ENCODE data around the gene KIAA0513. TPM values are rescaled to one million over a fixed set of nuclear protein-coding genes. Genes with fewer than 3 reads are reported as not detected.

The KIAA0513 gene
- total and polyA plus RNA-seq, 2 donors (not counting 1 experiment from before 2014, with no cell fraction given), result 11.7 to 22.3 TPM

DNA sequence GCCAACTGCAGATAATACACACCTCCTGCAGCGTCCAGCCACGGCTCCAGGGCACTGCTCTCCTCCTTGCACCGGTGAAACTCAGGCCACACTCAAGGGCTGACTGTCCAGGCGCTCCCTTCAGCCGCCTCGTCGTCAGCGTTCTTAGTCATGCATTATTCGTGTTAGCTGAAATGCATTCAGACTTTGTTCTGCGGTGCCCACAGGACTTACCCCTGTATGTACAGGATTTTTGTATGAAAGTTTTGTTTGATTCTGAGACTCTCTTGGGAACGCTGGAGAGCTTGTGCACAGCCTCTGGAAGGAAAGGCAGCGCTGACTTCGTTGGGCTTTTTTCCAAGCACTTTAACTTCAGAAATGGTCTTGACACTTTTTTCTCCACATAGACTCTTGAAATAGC lies 62.6 kb downstream of the KIAA0513 start:
- H3K4me1 ChIP-seq (ENCODE audit: control insufficient read depth, extremely low read depth, insufficient read depth, low read length), result no peaks in the 10 kb centered on the region
- no peak overlapping the region for H3K27ac ChIP-seq (ENCODE audit: insufficient read depth, low read length)
- TF ChIP-seq, protein P1, sequence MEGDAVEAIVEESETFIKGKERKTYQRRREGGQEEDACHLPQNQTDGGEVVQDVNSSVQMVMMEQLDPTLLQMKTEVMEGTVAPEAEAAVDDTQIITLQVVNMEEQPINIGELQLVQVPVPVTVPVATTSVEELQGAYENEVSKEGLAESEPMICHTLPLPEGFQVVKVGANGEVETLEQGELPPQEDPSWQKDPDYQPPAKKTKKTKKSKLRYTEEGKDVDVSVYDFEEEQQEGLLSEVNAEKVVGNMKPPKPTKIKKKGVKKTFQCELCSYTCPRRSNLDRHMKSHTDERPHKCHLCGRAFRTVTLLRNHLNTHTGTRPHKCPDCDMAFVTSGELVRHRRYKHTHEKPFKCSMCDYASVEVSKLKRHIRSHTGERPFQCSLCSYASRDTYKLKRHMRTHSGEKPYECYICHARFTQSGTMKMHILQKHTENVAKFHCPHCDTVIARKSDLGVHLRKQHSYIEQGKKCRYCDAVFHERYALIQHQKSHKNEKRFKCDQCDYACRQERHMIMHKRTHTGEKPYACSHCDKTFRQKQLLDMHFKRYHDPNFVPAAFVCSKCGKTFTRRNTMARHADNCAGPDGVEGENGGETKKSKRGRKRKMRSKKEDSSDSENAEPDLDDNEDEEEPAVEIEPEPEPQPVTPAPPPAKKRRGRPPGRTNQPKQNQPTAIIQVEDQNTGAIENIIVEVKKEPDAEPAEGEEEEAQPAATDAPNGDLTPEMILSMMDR (conservative IDR thresholded peaks at IDR 0.05 in 1 of 2, IDR thresholded peaks at IDR 0.05 in 1 of 2; ENCODE audit: low read depth in 1 of 2, low read length in 2 of 2), result no peak
- TF ChIP-seq EZH2 (IDR thresholded peaks at IDR 0.05; ENCODE audit: low read length, missing control alignments), result no peak
- no peaks in the 10 kb centered on the region for H3K27me3 ChIP-seq (ENCODE audit: control insufficient read depth, insufficient read depth, low read length)
- H3K4me2 ChIP-seq (ENCODE audit: extremely low read depth, insufficient read depth, low read length), result no peak overlapping the region
- H3K9ac ChIP-seq (ENCODE audit: insufficient read depth, low read length), result no peak overlapping the region
- H3K4me3 ChIP-seq (replicated peaks in 1 of 4; ENCODE audit: control extremely low read depth in 1 of 4, insufficient read depth in 1 of 4, low read depth in 3 of 4, low read length in 4 of 4), result no peak overlapping the region
- H4K20me1 ChIP-seq (ENCODE audit: control insufficient read depth, extremely low read depth, insufficient read depth, low read length), result no peaks in the 10 kb centered on the region
- no peaks in the 10 kb centered on the region for H3K79me2 ChIP-seq (ENCODE audit: control insufficient read depth, insufficient read depth, low read length)
- H2AFZ ChIP-seq (ENCODE audit: low read length), result no peak overlapping the region
- H3K36me3 ChIP-seq (ENCODE audit: control insufficient read depth, insufficient read depth, low read length), result peaks cover 2% of the 10 kb centered on the region
- peak; percentile 36 to 60 for DNase-seq (ENCODE audit: low read depth in 2 of 2)
- no peaks in the 10 kb centered on the region for H3K9me3 ChIP-seq (ENCODE audit: control insufficient read depth, insufficient read depth, low read depth, low read length)

DNA sequence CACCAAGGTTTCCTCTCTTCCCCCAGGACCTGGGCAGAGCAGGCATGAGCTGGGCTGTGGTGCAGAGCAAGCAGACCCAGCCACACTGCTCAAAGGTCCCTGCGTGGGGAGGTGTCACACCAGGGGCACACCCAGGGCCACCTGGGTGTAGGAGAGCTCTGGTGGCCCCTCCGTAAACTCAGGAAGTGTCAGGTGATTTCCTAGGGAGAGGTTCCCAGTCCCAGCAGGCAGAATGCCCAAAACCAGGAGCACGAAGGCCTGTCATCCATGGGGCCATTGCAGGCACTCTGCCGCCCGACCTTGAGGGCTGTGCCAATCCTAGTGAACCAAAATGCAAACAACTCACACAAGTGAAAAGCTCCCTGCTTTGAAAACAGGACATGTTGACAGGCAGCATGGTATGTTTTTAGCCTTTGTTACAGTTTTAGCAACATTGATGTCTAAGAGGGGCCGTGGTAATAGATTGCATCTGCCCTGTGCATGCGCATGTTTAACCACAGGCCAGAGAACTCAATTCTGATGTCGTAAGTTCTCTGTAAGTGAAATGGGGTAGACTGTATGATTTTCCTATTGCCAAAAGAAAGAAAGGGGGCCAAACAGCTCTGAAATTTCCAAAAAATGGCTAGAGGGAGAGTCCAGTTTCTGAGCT lies 63.4 kb downstream of the KIAA0513 start:
- H3K36me3 ChIP-seq (ENCODE audit: control insufficient read depth, insufficient read depth, low read length), result peaks cover 2% of the 10 kb centered on the region
- no peak overlapping the region for H3K9ac ChIP-seq (ENCODE audit: insufficient read depth, low read length)
- no peak overlapping the region for H2AFZ ChIP-seq (ENCODE audit: low read length)
- no peaks in the 10 kb centered on the region for H3K79me2 ChIP-seq (ENCODE audit: control insufficient read depth, insufficient read depth, low read length)
- H3K4me3 ChIP-seq (replicated peaks in 1 of 4; ENCODE audit: control extremely low read depth in 1 of 4, insufficient read depth in 1 of 4, low read depth in 3 of 4, low read length in 4 of 4), result no peak overlapping the region
- H3K4me2 ChIP-seq (ENCODE audit: extremely low read depth, insufficient read depth, low read length), result no peak overlapping the region
- no peaks in the 10 kb centered on the region for H4K20me1 ChIP-seq (ENCODE audit: control insufficient read depth, extremely low read depth, insufficient read depth, low read length)
- H3K4me1 ChIP-seq (ENCODE audit: control insufficient read depth, extremely low read depth, insufficient read depth, low read length), result no peaks in the 10 kb centered on the region
- H3K27ac ChIP-seq (ENCODE audit: insufficient read depth, low read length), result no peak overlapping the region
- TF ChIP-seq, protein P1 (conservative IDR thresholded peaks at IDR 0.05 in 1 of 2, IDR thresholded peaks at IDR 0.05 in 1 of 2; ENCODE audit: low read depth in 1 of 2, low read length in 2 of 2), result no peak
- TF ChIP-seq EZH2 (IDR thresholded peaks at IDR 0.05; ENCODE audit: low read length, missing control alignments), result no peak
- peak in 1 of 2 donors; percentile 62 for DNase-seq (ENCODE audit: low read depth in 2 of 2)
- no peaks in the 10 kb centered on the region for H3K9me3 ChIP-seq (ENCODE audit: control insufficient read depth, insufficient read depth, low read depth, low read length)
- H3K27me3 ChIP-seq (ENCODE audit: control insufficient read depth, insufficient read depth, low read length), result no peaks in the 10 kb centered on the region

DNA sequence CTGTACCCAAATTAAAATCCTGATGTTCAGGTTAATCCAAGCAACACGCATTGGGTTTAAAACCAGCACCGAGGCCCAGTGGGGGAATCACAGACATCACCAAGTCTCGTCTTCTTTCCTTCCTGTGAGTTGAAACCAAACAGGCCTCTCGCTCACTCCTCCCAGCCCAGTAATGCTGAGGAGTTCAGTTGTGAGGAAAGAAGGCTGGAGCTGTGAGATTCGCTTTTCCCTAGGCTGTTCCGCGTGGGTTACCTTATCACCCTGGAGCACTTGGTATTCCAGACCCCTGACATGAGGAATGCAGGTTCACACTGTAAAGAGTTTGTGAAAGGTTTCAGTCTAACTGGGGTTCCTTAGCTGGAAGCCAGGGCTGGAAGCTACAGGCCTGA lies 63.9 kb downstream of the KIAA0513 start:
- Histone ChIP-seq H3K27me3 (ENCODE audit: control insufficient read depth, insufficient read depth, low read length) (no peaks in the 10 kb centered on the region), H3K9me3 (ENCODE audit: control insufficient read depth, insufficient read depth, low read depth, low read length) (no peaks in the 10 kb centered on the region), H3K79me2 (ENCODE audit: control insufficient read depth, insufficient read depth, low read length) (no peaks in the 10 kb centered on the region), H3K36me3 (ENCODE audit: control insufficient read depth, insufficient read depth, low read length) (peaks cover 2% of the 10 kb centered on the region), H2AFZ (ENCODE audit: low read length) (no peak overlapping the region), H3K4me3 (replicated peaks in 1 of 4; ENCODE audit: control extremely low read depth in 1 of 4, insufficient read depth in 1 of 4, low read depth in 3 of 4, low read length in 4 of 4) (no peak overlapping the region), H3K27ac (ENCODE audit: insufficient read depth, low read length) (no peak overlapping the region), H3K4me1 (ENCODE audit: control insufficient read depth, extremely low read depth, insufficient read depth, low read length) (no peaks in the 10 kb centered on the region), H3K9ac (ENCODE audit: insufficient read depth, low read length) (no peak overlapping the region), H4K20me1 (ENCODE audit: control insufficient read depth, extremely low read depth, insufficient read depth, low read length) (no peaks in the 10 kb centered on the region), H3K4me2 (ENCODE audit: extremely low read depth, insufficient read depth, low read length) (no peak overlapping the region)
- TF ChIP-seq, protein P1 (conservative IDR thresholded peaks at IDR 0.05 in 1 of 2, IDR thresholded peaks at IDR 0.05 in 1 of 2; ENCODE audit: low read depth in 1 of 2, low read length in 2 of 2), result no peak
- TF ChIP-seq EZH2 (IDR thresholded peaks at IDR 0.05; ENCODE audit: low read length, missing control alignments), result no peak
- DNase-seq (ENCODE audit: low read depth in 2 of 2), result no peak

Measured in fibroblast of lung (primary cell).